Fibroblast of the conjunctiva (primary cell): ENCODE data around the gene CYB5R2.

Experiments used
- DNase-seq: peaks from one replicate; pipeline ENCODE4 v3.0.0-alpha.2; 2010; ENCODE audit warnings: low read depth

Gene CYB5R2

DNA sequence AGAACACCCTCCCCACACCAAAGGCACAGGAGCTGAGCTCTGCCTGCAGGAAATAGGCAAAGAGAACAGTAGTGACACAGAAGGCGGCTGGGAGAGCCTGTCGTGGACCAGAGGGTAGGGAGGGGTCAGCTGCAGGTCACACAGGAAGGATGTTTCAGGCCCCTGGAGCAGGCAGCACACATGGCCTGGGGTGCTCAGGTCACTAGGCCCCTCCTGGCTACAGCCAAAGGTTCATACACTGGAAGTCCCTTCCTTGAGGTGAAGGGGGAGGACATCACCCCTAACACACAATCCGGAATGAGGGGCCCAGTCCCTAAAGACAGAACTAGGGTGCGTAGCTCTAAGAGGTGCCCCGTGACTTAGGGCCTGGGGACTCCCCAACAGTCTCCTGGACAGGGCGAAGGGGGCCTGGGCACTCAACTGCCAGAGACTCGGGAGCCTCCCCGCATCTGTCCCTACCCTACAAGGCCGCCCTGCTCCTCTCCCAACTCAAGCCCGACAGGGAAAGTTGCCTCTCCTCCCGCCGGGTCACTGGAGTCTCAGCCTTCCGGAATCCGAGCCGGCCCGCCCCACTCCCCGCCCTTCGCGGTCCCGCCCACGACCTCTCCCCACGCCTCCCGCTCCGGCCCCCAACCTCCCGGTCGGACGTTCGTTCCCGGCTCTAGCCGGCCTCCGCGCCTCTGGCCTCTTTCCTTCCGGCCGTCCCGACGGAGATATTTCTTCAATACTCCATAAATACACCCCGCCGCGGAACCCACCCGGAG, at the start of gene CYB5R2:
Gene CYB5R2, minus strand, starts transcription at position 541 of the 764 bp plus-strand sequence. CDS start 675 bp downstream, outside the sequence.
- peak; percentile 26 for DNase-seq

DNA sequence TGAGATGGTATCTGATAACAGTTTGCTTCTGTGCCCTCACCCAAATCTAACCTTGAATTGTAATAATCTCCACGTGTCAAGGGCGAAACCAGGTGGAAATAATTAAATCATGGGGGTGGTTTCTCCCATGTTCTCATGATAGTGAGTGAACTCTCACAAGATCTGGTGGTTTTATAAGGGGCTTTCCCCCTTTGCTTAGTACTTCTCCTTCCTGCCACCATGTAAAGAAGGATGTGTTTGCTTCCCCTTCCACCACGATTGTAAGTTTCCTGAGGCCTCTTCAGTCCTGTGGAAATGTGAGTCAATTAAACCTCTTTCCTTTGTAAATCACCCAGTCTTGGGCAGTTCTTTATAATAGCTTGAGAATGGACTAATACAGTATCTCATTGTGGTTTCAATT, 41.5 kb upstream of the CYB5R2 start:
- no peak for DNase-seq

DNA sequence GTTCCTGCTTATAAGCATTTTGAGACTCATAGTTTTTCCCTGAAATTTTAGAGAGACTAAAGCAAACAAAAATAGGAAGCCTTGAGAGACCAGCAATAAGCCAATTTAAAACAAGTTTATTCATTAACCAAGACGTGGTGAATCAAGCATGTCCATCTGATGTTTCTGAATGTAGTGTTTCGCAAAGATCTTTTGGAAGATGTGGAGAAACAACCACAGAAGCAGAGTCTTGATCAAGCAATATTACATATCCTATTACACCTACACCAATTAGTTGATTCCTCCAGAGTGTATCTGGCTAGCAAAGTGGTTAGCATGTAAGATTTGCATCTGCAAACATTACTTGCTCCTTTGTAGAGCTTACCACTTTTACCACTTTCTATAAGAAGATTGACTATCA, 33.1 kb upstream of the CYB5R2 start, which contains the start of gene OVCH2:
Gene OVCH2, minus strand, starts transcription at position 101 of the 400 bp plus-strand sequence. Its CDS starts 83 bp downstream, at position 18.
- no peak for DNase-seq

DNA sequence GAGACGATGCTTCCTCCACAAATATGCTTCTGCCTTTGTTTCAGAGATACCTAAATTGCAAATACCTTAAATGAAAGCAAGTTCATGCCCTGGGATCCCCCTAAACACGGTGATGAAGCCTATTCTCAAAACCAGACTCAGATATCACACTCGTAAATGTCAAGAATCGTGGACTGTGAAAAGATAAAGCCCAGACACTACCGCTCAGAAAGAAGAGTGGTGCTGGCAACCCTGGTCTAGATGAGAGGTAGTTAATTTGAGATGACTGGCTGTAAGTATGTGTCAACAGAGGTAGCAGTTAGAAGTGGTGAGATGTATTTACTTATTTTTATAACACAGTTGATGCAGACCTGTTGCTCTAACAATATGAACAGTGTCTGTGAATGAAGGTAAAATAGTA, 30.4 kb upstream of the CYB5R2 start:
- DNase-seq: no peak

DNA sequence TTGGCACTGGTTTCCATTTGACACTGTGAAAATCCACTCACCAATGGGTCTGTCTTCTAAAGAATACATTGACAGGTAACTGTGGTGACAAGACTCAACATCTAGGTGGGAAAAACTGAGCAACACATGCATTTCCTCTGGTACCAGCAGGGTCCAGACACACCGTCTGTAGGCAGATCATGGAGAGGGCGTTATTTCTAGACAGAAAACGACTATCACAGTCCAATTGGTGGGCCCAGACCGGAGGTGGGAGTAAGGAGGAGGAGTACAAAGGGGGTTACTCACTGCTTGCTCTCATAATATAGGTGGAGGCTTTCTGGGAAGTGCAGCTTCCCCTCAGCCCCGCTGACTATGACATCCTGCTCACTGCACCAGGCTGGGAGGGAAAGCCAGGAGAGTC, 23.1 kb upstream of the CYB5R2 start:
- DNase-seq: no peak

DNA sequence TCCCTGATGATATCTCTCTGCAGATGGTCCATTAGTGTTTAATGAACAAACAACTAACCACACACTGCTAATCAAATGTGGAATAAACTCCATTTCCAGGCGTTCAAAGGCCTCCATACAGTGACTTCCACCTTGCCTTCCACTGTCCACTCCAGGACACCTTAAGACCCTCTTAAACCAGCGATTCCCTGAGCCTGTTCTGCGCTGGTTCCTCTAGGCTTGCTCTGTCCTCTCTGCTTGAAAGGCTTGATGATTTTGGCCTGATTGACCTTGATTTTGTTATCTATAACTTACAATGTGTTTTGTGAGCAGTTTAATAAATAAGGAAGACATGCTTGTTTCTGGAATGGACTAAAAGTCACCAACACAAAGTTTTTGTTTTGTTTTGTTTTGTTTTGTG, 20.9 kb upstream of the CYB5R2 start:
- no peak for DNase-seq

DNA sequence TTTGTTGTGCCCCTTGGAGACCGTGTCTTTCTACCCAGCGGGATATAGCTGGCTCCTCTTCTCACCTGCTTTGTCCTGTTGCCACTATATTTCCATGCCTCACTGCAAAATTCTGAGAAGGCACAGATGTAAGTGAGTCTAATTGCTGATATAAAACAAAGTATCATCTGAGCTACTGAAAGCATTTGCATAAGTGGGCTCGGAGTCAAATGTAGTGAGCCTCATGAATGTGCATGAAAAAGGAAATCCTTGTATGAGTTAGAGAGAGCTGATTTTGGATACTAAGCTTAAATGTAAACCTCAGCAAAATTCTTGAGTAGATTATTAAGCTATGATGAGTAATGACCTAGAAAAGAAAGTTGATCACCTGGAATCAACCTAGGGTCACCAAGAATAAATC, 19.1 kb upstream of the CYB5R2 start:
- no peak for DNase-seq

DNA sequence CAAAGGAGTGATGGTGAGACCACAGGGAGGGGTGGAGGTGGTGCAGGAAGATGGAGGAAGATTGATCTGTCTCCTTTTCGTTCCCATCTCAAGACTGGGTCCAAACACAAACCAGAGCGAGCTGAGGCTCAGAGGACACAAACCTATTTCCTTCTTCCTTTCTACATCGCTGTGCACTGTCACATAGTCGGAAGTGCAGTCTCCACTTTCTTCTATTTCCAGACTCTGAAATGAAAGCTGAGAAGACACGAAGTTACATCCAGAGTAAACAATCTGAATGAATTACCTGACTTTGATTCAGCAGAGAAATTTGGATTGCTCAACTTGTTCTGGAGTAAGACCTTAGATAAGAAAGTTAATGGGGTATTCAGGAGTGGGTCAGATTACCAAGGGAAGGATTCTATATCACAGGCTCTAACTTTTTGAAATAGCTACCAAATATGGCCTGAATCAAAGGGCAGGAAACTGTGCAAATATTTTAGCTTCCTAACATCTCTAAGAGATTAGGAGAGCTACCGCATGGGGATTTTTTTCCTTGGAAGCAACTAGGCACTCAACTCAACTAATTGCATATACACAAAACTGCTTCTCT, 18.6 kb upstream of the CYB5R2 start:
- no peak for DNase-seq

DNA sequence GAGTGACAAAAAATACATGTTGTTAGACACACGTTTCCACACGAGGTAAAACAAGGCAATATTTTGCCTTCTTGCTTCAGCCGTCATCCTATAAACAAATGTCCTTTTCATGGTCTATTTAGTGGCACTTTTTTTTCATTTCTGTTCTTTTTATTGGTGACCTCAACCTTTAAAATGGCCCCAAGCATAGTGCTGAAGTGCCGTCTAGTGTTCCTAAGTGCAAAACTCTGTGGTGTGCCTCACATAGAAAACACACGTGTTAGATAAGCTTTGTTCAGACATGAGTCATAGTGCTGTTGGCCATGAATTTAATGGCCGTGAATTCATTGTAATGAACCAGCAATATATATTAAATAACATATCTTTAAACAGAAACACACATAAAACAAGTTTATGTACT, 17.3 kb upstream of the CYB5R2 start:
- no peak for DNase-seq

DNA sequence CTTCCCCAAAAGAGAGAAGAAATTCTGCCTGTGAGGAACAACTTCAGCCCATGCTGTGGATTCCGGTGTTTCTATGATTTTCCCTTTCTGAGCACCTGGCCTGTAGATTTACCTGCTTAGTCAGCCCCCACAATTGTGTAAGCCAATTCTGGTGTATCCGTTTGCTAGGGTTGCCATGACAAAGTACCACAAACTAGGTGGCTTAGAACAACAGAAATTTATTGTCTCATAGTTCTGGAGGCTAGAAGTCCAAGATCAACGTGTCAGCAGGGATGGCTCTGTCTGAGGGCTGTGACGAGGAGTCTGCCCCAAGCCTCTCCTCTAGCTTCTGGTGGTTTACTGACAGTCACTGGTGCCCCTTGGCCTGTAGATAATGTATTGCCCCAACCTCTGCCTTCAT, 15.9 kb upstream of the CYB5R2 start:
- DNase-seq: no peak

DNA sequence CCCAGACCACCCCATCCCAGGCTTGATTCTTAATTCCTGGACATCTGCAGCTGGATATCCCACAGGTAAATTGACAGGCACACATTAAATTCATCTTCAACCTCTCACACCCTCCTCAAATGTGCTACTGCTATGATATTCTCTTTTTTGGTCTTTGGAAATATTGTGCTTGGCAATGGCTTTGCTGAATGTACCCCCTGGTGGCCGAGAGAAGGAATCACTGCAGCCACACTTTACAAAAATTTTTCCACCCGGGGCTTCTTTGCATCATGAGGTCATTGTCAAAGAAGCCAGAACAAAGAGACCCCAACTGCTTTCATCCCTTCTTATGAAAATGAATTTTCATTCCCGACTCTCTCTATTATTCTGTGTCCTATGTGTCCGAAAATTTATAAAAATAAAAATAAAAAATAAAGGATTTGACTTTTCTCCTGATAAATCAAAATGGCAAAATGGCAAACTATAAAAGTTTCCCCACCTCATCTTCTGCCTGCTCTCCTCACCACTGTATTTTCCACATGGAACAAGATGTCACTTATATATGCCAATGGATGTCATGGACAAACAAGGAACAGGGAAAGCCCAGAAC, 15.0 kb upstream of the CYB5R2 start:
- no peak for DNase-seq

DNA sequence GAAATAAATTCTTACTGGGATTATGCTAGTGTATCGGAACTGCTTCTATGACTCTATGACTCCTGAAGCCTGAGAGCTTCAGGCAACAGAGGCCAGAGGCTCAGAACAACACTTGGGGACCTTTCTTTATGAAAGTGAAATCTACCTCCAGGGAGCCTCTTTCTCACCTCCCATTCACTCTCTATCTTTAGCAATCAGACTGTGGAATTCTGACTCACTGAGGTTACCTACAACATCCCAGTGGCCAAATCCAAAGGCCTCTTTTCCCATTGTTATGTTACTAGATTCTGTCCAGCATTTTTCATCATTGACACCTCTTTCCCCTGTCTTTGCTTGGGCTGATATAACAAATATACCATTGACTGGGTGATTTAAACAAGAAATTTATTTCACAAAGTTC, 14.1 kb upstream of the CYB5R2 start:
- DNase-seq: no peak

DNA sequence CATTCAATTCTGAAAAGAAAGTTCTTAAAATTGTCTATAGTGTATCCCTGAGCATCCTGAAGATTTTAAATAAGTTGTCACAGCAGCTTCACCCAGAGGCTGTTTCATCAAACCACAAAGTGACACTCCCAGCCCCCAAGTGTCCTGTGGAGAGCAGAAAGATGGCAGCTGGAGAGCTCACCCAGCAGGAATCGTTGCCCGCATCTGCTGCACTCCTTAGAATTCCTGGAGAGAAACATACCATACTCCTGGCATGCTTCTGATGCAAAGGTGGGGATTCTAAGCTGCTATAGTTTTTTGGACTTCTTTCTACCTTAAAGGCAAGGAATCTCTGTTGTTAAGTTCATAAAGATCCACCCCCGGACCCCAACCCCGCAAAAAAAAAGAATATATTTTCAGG, 13.5 kb upstream of the CYB5R2 start:
- no peak for DNase-seq

DNA sequence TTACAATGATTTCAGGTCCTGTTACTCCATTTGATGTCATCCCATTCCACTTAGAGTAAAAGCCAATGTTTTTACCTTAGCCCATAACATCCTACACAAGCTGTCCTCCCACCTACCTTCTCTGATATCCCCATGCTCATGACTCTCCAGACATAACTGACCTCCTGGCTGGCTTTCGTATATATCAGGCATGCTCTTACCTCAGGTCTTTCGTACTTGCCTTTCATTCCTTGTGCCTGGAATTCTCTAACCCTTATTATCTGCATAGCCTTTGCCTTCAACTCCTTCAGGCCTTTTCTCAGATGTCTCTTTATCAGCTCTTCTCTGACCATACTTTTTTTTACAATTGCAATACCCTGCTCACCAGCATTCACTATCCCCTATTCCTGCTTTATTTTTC, 10.3 kb upstream of the CYB5R2 start:
- no peak for DNase-seq

DNA sequence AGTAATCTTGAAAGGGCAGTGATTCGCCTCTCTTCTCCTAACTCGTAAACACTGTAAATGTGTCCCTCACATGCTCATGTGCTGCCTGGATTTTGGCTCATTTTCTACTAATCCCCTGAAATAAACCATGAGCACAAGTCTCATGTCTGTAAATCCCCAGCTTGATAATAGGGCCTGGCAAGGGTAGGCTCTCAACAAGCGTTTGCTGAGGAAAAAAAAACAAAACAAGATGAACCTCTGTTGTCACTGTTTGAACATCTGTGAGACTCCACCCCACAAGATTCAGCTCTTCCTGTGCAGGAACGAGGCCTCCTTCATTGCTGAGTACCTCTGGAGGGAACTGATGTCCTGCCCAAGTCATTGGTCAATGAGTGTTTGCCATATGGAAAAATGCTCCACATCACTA, 4.5 kb upstream of the CYB5R2 start:
- DNase-seq: peak; percentile 36

DNA sequence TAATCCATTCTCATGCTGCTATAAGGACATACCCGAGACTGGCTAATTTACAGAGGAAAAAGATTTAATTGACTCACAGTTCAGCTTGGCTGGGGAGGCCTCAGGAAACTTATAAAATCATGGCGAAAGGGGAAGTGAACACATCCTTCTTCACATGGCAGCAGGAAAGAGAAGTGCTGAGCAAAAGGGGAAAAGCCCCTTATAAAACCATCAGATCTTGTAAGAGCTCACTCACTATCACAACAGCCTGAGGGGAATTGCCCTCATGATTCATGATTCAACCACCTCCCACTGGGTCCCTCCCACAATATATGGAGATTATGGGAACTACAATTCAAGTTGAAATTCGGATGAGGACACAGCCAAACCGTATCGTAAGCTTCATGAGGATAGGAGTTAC, 3.8 kb upstream of the CYB5R2 start:
- DNase-seq: no peak

DNA sequence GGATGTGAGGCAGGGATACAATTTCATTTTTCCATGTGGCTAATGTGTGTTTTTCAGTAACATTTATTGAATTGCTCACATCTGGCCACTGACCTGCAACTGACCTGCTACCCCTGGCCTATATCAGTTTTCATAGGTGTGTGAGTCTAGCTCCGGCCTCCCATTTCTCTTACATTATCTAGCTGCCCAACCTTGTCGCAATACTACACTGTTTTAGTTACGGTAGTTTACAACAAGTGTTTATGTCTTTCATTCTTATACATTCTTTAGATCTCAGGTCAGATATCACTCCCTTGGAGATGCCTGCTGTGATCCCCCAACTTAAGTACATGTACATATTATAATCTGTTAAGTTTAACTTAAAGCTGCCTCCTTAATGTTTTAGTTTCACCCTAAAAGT, 2.3 kb upstream of the CYB5R2 start:
- DNase-seq: no peak

DNA sequence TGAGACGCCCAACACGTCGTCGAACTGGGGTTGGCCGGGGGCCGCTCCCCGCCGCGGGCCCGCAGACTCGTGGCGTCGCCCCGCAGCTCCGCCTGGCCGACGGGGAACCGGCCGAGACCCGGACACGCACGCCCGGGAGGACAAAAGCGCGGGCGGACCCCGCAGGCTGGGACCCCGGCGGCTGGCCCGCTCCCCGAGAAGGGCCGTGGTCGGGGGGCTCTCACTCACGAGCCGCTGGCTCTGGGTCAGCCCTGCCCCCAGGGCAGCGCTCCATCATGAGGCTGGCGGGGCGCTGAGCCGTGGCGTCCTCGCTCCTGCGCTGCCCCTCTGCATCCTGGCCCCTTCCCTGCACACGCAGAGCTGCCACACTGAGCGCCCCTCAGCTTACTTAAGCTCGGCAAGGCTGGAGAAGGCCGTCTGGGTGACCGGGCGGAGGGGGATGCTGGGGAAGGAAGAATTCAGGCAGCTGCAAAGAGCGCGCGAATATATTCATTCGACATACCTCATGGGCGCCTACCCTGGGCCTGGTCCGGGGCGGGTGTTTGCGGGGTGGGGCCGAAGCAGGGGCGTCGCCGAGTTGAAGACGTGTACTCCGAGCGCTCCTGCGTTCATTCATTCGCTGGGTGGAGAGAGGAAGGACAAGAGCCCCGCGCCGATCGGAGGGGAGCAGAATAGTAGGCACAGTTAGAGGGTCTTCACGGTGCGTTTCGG, 579 bp upstream of the CYB5R2 start:
- DNase-seq: no peak

DNA sequence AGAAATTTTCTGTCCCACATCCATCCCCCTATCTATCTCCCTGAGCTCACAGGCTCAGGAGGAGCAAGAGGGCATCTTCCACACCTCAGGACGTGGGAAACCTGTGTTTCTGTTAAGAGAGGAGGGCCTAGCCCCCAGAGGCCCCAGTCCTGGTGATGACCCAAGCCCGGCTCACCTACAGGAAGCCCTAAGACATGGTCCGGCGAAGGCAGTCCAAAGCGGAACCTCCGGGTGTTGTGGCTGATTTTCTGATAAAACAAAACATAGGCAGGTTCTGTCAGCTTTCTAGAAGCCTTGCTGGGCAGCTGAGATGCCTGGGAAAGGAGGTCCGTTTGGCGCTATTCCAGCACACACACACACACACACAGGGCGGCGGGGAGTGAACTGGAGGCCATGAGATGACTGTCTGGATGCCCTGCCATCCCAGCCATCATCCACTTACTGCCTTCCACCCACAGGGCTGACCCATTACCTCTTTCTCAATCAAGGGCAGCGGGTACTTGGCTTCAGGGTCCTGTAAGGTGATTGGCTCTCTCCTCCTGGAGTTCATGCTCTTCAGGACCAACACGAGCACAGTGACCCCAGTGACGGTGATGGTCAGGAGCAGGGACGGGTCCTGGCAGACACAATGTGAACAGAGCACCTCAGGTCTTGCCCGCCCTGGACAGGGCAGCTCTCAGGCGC, 882 bp downstream of the CYB5R2 start:
- DNase-seq: no peak

DNA sequence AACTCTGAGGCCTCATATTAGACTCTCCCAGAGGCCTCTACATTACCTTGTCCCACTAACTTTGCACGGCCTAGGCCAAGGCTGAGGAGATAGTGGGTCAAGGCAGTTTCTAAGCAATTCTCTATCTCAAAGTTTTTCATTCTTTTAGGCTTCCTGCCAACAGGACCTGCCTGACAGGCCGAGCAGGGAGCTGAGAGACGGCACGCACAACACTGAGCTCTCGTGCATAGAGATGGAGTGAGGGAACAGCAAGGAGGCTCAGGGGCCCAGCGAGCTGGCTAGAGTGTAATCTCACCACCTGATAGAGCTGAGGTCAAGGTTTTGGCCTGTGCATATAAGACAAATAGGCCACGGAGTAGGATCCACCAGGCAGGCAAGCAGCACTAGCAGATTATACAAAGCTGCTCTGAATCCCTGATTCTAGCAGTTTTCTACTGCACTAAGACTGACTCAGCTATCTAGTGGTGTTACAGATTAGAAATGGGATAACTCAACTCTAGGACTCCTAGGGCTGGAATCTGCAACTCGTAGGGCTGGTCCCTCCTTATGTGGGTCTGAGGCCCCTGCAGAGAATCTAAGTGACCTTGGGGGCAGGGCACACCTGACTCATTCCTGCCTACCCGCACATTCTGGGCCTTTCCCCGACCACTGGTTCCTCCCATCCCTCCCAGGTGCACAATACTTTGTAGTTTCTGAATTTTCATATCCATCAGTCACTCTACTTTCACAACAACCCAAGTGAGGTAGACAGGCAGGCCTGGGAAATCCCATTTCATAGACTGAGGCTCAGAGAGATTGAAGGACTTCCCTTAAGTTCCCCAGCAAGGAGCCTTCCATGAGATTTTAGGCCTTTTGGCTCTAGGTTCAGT, 1.7 kb downstream of the CYB5R2 start:
- DNase-seq: no peak

DNA sequence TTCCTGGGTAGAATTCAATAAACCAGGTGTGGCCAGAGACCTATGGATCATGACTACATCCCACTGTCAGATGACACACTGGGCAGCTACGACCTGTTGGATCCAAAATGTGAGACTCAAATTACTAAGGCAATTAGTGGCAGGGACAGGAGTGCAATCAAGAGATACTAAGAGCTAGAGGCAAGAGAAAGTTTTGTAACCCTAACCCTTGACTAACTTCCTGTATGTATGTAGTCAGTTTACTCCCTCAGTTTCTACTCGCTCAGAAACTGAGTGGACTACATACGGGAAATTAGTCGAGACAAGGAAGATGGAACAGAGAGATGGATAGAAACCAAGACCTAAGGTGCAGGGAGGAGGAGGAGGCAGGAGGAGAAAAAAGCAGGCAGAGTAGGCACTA, 2.7 kb downstream of the CYB5R2 start:
- no peak for DNase-seq
